ENCODE data around the gene SYDE1. TPM values are rescaled to one million over a fixed set of nuclear protein-coding genes. Genes with fewer than 3 reads are reported as not detected.

SYDE1 gene
- total RNA-seq, 1 experiment from 2014 or later = 15.0 TPM

DNA sequence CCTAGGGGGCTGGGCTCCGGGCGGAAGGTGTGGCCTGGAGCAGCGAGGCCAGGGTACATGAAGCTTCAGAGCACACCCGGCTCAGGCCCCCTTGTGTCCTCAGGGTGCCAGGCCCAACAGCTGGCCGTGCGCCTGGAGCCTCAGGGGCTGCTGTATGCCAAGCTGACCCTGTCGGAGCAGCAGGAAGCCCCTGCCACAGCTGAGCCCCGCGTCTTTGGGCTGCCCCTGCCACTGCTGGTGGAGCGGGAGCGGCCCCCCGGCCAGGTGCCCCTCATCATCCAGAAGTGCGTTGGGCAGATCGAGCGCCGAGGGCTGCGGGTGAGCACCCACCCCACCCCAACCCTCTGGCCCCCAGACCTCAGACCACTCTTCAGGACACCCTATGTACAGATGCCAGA lies 3.2 kb downstream of the SYDE1 start:
- Mint-ChIP-seq H3K4me3 (no peak overlapping the region), H3K27ac (no peak overlapping the region), H3K27me3 (ENCODE audit: low read depth) (peaks cover 8% of the 10 kb centered on the region; the same call in 1 of the 2 replicates), H3K9me3 (no peaks in the 10 kb centered on the region), H3K4me1 (peaks cover 13% of the 10 kb centered on the region), H3K36me3 (peaks cover 27% of the 10 kb centered on the region)
- ChIA-PET POLR2A (no interaction called here), CTCF (no interaction called here)
- DNase-seq (ENCODE audit: low spot score) (no peak), ATAC-seq (no peak)
- TF ChIP-seq PRRX2 (CRISPR knock-in tag; IDR thresholded peaks at IDR 0.05) (no peak), ZNF671 (CRISPR knock-in tag; IDR thresholded peaks at IDR 0.05) (no peak), TCF7 (CRISPR knock-in tag; IDR thresholded peaks at IDR 0.05; ENCODE audit: low read depth) (no peak), GTF2I (CRISPR knock-in tag; conservative IDR thresholded peaks at IDR 0.05) (no peak), ZNF532 (CRISPR knock-in tag; IDR thresholded peaks at IDR 0.05; ENCODE audit: borderline replicate concordance) (no peak), SP1 (CRISPR knock-in tag; conservative IDR thresholded peaks at IDR 0.05) (no peak), SMAD3 (CRISPR knock-in tag; IDR thresholded peaks at IDR 0.05; ENCODE audit: borderline replicate concordance) (no peak)
- TF ChIP-seq, protein P1, sequence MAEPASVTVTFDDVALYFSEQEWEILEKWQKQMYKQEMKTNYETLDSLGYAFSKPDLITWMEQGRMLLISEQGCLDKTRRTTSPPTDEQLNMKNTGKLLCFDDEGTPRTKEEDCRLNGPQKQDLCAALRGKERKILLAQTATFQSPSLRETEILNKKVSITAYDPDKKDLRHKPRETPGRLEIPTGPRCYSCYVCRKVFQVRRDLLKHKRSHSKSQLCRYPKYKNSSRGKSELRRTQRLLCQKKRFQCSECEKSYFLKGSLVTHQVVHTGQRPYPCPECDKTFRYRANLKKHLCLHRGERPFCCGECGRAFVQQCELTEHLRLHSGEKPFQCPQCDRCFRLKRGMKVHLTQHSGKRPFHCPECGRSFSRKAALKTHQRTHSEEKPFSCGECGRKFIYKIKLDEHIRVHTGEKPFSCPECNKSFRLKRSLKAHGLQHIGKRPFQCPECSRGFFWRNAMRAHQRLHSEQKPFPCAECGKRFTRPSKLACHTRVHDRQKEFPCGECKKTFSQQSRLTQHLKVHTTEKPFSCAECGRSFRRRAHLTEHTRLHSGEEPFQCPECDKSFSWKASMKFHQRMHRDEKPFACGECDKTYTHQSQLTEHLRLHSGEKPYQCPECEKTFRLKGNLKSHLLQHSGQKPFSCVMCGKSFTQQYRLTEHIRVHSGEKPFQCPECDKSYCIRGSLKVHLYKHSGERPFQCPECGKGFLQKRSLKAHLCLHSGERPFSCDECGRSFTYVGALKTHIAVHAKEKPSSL (CRISPR knock-in tag; conservative IDR thresholded peaks at IDR 0.05) = no peak
- TF ChIP-seq, protein P2, sequence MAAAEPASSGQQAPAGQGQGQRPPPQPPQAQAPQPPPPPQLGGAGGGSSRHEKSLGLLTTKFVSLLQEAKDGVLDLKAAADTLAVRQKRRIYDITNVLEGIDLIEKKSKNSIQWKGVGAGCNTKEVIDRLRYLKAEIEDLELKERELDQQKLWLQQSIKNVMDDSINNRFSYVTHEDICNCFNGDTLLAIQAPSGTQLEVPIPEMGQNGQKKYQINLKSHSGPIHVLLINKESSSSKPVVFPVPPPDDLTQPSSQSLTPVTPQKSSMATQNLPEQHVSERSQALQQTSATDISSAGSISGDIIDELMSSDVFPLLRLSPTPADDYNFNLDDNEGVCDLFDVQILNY (CRISPR knock-in tag; IDR thresholded peaks at IDR 0.05) = no peak

- H3K27ac Mint-ChIP-seq = no peak overlapping the region
- DNase-seq (ENCODE audit: low spot score) (no peak), ATAC-seq (no peak)
- no peaks in the 10 kb centered on the region for H3K9me3 Mint-ChIP-seq
- CTCF ChIA-PET = interaction anchor here (0.8 to 3.1 kb wide), 4 partner anchors 9 to 444 kb away, joined by 3 to 20 read pairs (median 3); no protein-coding TSS in a partner anchor
- no peaks in the 10 kb centered on the region for H3K27me3 Mint-ChIP-seq (ENCODE audit: low read depth)
- POLR2A ChIA-PET = no interaction called here
- TF ChIP-seq NFE2L1 (CRISPR knock-in tag; IDR thresholded peaks at IDR 0.05) (no peak), ZBTB21 (CRISPR knock-in tag; IDR thresholded peaks at IDR 0.05; ENCODE audit: borderline replicate concordance) (no peak), TEAD1 (CRISPR knock-in tag; IDR thresholded peaks at IDR 0.05) (no peak)
- no peak overlapping the region for H3K4me3 Mint-ChIP-seq
- peaks cover 10% of the 10 kb centered on the region for H3K4me1 Mint-ChIP-seq
- H3K36me3 Mint-ChIP-seq = peaks cover 30% of the 10 kb centered on the region
These were observed 4.6 kb downstream of the SYDE1 start for GRCh38 chr19:15111758-15112157.

- peaks cover 10% of the 10 kb centered on the region for H3K4me1 Mint-ChIP-seq
- ChIA-PET POLR2A (interaction anchor here (1.0 kb wide), 1 partner anchor 88 kb away, joined by 3 read pairs; the partner anchor contains the start of gene NOTCH3), CTCF (interaction anchor here (0.6 to 3.1 kb wide), 10 partner anchors 8 to 443 kb away, joined by 3 to 20 read pairs (median 4); no protein-coding TSS in a partner anchor)
- no peak overlapping the region for H3K4me3 Mint-ChIP-seq
- peak overlapping the region; percentile 66; the same call in 1 of the 2 replicates for H3K27ac Mint-ChIP-seq
- no peaks in the 10 kb centered on the region for H3K9me3 Mint-ChIP-seq
- DNase-seq (ENCODE audit: low spot score) (peak; percentile 32), ATAC-seq (peak; percentile 58)
- peaks cover 36% of the 10 kb centered on the region for H3K36me3 Mint-ChIP-seq
- H3K27me3 Mint-ChIP-seq (ENCODE audit: low read depth) = no peaks in the 10 kb centered on the region
- TF ChIP-seq JUN (CRISPR knock-in tag; IDR thresholded peaks at IDR 0.05) (no peak), NFYB (CRISPR knock-in tag; conservative IDR thresholded peaks at IDR 0.05; ENCODE audit: low read depth) (peak; percentile 62), USF1 (CRISPR knock-in tag; IDR thresholded peaks at IDR 0.05) (no peak), CTCF (IDR thresholded peaks at IDR 0.05) (peak; percentile 18; the same call in 1 of the 2 replicates)
- TF ChIP-seq, protein P3, sequence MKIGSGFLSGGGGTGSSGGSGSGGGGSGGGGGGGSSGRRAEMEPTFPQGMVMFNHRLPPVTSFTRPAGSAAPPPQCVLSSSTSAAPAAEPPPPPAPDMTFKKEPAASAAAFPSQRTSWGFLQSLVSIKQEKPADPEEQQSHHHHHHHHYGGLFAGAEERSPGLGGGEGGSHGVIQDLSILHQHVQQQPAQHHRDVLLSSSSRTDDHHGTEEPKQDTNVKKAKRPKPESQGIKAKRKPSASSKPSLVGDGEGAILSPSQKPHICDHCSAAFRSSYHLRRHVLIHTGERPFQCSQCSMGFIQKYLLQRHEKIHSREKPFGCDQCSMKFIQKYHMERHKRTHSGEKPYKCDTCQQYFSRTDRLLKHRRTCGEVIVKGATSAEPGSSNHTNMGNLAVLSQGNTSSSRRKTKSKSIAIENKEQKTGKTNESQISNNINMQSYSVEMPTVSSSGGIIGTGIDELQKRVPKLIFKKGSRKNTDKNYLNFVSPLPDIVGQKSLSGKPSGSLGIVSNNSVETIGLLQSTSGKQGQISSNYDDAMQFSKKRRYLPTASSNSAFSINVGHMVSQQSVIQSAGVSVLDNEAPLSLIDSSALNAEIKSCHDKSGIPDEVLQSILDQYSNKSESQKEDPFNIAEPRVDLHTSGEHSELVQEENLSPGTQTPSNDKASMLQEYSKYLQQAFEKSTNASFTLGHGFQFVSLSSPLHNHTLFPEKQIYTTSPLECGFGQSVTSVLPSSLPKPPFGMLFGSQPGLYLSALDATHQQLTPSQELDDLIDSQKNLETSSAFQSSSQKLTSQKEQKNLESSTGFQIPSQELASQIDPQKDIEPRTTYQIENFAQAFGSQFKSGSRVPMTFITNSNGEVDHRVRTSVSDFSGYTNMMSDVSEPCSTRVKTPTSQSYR (CRISPR knock-in tag; IDR thresholded peaks at IDR 0.05) = no peak
- TF ChIP-seq, protein P4, sequence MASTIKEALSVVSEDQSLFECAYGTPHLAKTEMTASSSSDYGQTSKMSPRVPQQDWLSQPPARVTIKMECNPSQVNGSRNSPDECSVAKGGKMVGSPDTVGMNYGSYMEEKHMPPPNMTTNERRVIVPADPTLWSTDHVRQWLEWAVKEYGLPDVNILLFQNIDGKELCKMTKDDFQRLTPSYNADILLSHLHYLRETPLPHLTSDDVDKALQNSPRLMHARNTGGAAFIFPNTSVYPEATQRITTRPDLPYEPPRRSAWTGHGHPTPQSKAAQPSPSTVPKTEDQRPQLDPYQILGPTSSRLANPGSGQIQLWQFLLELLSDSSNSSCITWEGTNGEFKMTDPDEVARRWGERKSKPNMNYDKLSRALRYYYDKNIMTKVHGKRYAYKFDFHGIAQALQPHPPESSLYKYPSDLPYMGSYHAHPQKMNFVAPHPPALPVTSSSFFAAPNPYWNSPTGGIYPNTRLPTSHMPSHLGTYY (CRISPR knock-in tag; IDR thresholded peaks at IDR 0.05) = no peak
These were observed 5.2 kb downstream of the SYDE1 start for GRCh38 chr19:15112385-15112784.
